ENCODE measurements around the gene CALCOCO1.

DNA sequence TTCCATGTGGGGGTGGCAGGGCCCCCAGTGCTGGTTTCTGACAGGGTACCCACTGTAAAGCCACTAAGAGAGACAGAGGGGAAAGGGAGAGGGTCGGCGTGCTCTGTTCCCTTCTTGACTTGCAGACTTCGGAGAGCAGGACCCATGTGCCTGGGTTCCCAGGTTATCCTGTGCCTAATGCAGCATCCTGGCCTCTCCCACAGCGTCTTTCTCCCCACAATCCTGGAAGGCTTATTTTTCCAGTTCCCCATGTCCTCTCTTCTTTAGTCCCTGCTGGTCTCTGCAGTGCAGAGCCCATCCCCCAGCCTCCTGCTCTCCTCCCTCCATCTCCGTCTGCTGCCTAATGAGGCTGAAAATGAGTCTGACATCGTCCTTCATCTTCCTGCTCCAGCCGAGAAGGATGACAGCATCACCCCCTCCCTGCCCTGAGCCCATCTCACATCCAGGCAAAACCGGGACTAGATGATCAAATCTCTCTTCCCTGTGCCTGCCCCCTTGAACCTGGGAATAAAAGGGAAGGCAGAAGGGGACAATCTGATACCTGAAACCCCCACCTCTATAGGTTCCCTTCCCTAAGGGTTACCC lies 15.1 kb downstream of the CALCOCO1 start:
- no peak for TF ChIP-seq CTCF (IDR thresholded peaks at IDR 0.05; ENCODE audit: low read depth, low read length, missing input control)
- no peak for TF ChIP-seq RAD21 (IDR thresholded peaks at IDR 0.05)
- TF ChIP-seq FOXA1 (IDR thresholded peaks at IDR 0.05) = no peak
- TF ChIP-seq TAF1 (conservative IDR thresholded peaks at IDR 0.05) = no peak
- TF ChIP-seq JUND (IDR thresholded peaks at IDR 0.05) = no peak
- TF ChIP-seq, protein P1, sequence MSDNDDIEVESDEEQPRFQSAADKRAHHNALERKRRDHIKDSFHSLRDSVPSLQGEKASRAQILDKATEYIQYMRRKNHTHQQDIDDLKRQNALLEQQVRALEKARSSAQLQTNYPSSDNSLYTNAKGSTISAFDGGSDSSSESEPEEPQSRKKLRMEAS (IDR thresholded peaks at IDR 0.05) = no peak
- no peak for TF ChIP-seq EGR1 (IDR thresholded peaks at IDR 0.05; ENCODE audit: low read depth in 2 of 2)
- TF ChIP-seq ZBTB33 (IDR thresholded peaks at IDR 0.05) = no peak
- TF ChIP-seq SP1 (IDR thresholded peaks at IDR 0.05) = no peak
- no peak for TF ChIP-seq RXRA (IDR thresholded peaks at IDR 0.05)
- no peak for TF ChIP-seq HNF4G (IDR thresholded peaks at IDR 0.05)
- TF ChIP-seq, protein P2, sequence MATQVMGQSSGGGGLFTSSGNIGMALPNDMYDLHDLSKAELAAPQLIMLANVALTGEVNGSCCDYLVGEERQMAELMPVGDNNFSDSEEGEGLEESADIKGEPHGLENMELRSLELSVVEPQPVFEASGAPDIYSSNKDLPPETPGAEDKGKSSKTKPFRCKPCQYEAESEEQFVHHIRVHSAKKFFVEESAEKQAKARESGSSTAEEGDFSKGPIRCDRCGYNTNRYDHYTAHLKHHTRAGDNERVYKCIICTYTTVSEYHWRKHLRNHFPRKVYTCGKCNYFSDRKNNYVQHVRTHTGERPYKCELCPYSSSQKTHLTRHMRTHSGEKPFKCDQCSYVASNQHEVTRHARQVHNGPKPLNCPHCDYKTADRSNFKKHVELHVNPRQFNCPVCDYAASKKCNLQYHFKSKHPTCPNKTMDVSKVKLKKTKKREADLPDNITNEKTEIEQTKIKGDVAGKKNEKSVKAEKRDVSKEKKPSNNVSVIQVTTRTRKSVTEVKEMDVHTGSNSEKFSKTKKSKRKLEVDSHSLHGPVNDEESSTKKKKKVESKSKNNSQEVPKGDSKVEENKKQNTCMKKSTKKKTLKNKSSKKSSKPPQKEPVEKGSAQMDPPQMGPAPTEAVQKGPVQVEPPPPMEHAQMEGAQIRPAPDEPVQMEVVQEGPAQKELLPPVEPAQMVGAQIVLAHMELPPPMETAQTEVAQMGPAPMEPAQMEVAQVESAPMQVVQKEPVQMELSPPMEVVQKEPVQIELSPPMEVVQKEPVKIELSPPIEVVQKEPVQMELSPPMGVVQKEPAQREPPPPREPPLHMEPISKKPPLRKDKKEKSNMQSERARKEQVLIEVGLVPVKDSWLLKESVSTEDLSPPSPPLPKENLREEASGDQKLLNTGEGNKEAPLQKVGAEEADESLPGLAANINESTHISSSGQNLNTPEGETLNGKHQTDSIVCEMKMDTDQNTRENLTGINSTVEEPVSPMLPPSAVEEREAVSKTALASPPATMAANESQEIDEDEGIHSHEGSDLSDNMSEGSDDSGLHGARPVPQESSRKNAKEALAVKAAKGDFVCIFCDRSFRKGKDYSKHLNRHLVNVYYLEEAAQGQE (IDR thresholded peaks at IDR 0.05) = no peak
- no peak for TF ChIP-seq FOXA2 (IDR thresholded peaks at IDR 0.05)
- TF ChIP-seq GABPA (IDR thresholded peaks at IDR 0.05 in 1 of 2, conservative IDR thresholded peaks at IDR 0.05 in 1 of 2) = no peak
